Tongue (tissue), 2 donors: ENCODE data around the gene TRIM17. TPM values are rescaled to one million over a fixed set of nuclear protein-coding genes. Genes with fewer than 3 reads are reported as not detected.

ENCODE experiments used
- DNase-seq: peaks from one replicate; pipeline ENCODE4 v3.0.0-alpha.2; 2015
- total RNA-seq: library from RNA; depleted of rRNA; stranded (reverse); fragments of >200 nt; gene quantifications from one replicate; pipeline ENCODE4 v1.2.3, GENCODE V29; 2014

TRIM17 gene
- total RNA-seq, 1 donor from 2014 or later: not detected

- no peak for DNase-seq
Observed at GRCh38 chr1:228400692-228401454, 15.8 kb downstream of the TRIM17 start.

GRCh38 chr1:228400237-228400651 lies 16.4 kb downstream of the TRIM17 start:
- no peak for DNase-seq

- DNase-seq: no peak
Observed at GRCh38 chr1:228399531-228400236, 17.0 kb downstream of the TRIM17 start.

GRCh38 chr1:228398741-228399461 lies 17.8 kb downstream of the TRIM17 start:
- DNase-seq: no peak

GRCh38 chr1:228397966-228398365 lies 18.7 kb downstream of the TRIM17 start:
- DNase-seq: no peak

- no peak for DNase-seq
Observed at GRCh38 chr1:228396770-228397662, 19.6 kb downstream of the TRIM17 start.

- DNase-seq: no peak
Observed at GRCh38 chr1:228394571-228395394, 21.9 kb downstream of the TRIM17 start.

- no peak for DNase-seq
Observed at GRCh38 chr1:228393811-228394570, 22.7 kb downstream of the TRIM17 start.

- DNase-seq: no peak
Observed at GRCh38 chr1:228393268-228393701, 23.4 kb downstream of the TRIM17 start.

- no peak for DNase-seq
Observed at GRCh38 chr1:228392111-228392936, 24.3 kb downstream of the TRIM17 start.

GRCh38 chr1:228391411-228392020 lies 25.1 kb downstream of the TRIM17 start:
- no peak for DNase-seq

- DNase-seq: no peak
Observed at GRCh38 chr1:228390649-228391048, 26.0 kb downstream of the TRIM17 start.

- DNase-seq: no peak
Observed at GRCh38 chr1:228387321-228387720, 29.3 kb downstream of the TRIM17 start.

- no peak for DNase-seq
Observed at GRCh38 chr1:228385232-228385631, 31.4 kb downstream of the TRIM17 start.

- DNase-seq: no peak
Observed at GRCh38 chr1:228383773-228384172, 32.9 kb downstream of the TRIM17 start.

GRCh38 chr1:228381356-228381755 lies 35.3 kb downstream of the TRIM17 start:
- DNase-seq: no peak

- DNase-seq: no peak
Observed at GRCh38 chr1:228379666-228380065, 37.0 kb downstream of the TRIM17 start.

GRCh38 chr1:228378873-228379460 lies 37.7 kb downstream of the TRIM17 start:
- no peak for DNase-seq
